Smooth muscle cell (in vitro differentiated cells): ENCODE measurements around the gene CFAP299. TPM values are rescaled to one million over a fixed set of nuclear protein-coding genes. Genes with fewer than 3 reads are reported as not detected.

ENCODE experiments used
- DNase-seq: peaks from one replicate; lab custom pipeline; 2025; ENCODE audit not compliant: unreplicated experiment; lab: John Stamatoyannopoulos, UW
- H2AFZ ChIP-seq: fragments of 200-600 bp; sonication (generic); 2 replicates; pipeline ENCODE4 v1.6.0; 2016; ENCODE audit warnings: antibody characterized with exemption, low read depth, mild to moderate bottlenecking
- H3F3A ChIP-seq: fragments of 200-600 bp; sonication (generic); 2 replicates; pipeline ENCODE4 v1.6.0; 2017; ENCODE audit warnings: antibody characterized with exemption, low read depth
- H3K27ac ChIP-seq: fragments of 200-600 bp; sonication (generic); 2 replicates; pipeline ENCODE4 v1.5.1; 2016; ENCODE audit warnings: low read depth, mild to moderate bottlenecking
- H3K27me3 ChIP-seq: fragments of 200-600 bp; sonication (generic); 2 replicates; pipeline ENCODE4 v1.6.1; 2016; ENCODE audit warnings: low read depth, mild to moderate bottlenecking
- H3K36me3 ChIP-seq: fragments of 200-600 bp; sonication (generic); 2 replicates; pipeline ENCODE4 v1.5.1; 2016; ENCODE audit warnings: low read depth
- H3K4me1 ChIP-seq: fragments of 200-600 bp; sonication (generic); 2 replicates; pipeline ENCODE4 v1.5.1; 2016; ENCODE audit warnings: low read depth
- H3K4me2 ChIP-seq: fragments of 200-600 bp; sonication (generic); 2 replicates; pipeline ENCODE4 v1.6.0; 2016; ENCODE audit warnings: mild to moderate bottlenecking
- H3K4me3 ChIP-seq: fragments of 200-600 bp; sonication (generic); 2 replicates; pipeline ENCODE4 v1.5.1; 2016; ENCODE audit warnings: mild to moderate bottlenecking
- H3K79me2 ChIP-seq: fragments of 200-600 bp; sonication (generic); 2 replicates; pipeline ENCODE4 v1.6.0; 2016; ENCODE audit warnings: low read depth, mild to moderate bottlenecking
- H3K9ac ChIP-seq: fragments of 200-600 bp; sonication (generic); 2 replicates; pipeline ENCODE4 v1.6.0; 2016; ENCODE audit warnings: low read depth
- H3K9me3 ChIP-seq: fragments of 200-600 bp; sonication (generic); replicated peaks from 2 replicates; pipeline ENCODE4 v1.5.1; 2016; ENCODE audit warnings: low read depth
- H4K20me1 ChIP-seq: fragments of 200-600 bp; sonication (generic); 2 replicates; pipeline ENCODE4 v1.6.0; 2016; ENCODE audit warnings: low read depth
- CTCF ChIP-seq: fragments of 200-600 bp; sonication (generic); IDR thresholded peaks from 2 replicates; pipeline ENCODE4 v1.5.1; 2017; ENCODE audit warnings: borderline replicate concordance, mild to moderate bottlenecking, antibody characterized with exemption; ENCODE audit not compliant: insufficient read depth, poor library complexity, severe bottlenecking
- WGBS: methylation state at CpG from one replicate; pipeline ENCODE4 v1.1.7; 2016; ENCODE audit warnings: low lambda C conversion rate; 5-methylcytosine and 5-hydroxymethylcytosine counted together
- polyA plus RNA-seq: library from polyadenylated mRNA; unstranded; fragments of >200 nt; fragmentation: Nextera tagmentation; extraction: Ambion mirVana; gene quantifications from 2 replicates; pipeline ENCODE4 v1.2.1, GENCODE V29; 2016
- total RNA-seq: library from RNA; depleted of rRNA; stranded (reverse); fragments of >200 nt; gene quantifications from 2 replicates; pipeline ENCODE4 v1.2.3, GENCODE V29; 2014

CFAP299 gene
- total and polyA plus RNA-seq, 2 experiments from 2014 or later, result not detected

- Histone ChIP-seq H3K4me2 (no peak overlapping the region), H3F3A (no peaks in the 10 kb centered on the region), H2AFZ (no peak overlapping the region), H3K9me3 (no peaks in the 10 kb centered on the region), H4K20me1 (no peaks in the 10 kb centered on the region), H3K27me3 (no peaks in the 10 kb centered on the region), H3K9ac (no peak overlapping the region), H3K4me1 (no peaks in the 10 kb centered on the region), H3K4me3 (no peak overlapping the region), H3K27ac (peak overlapping the region; percentile 53), H3K36me3 (no peaks in the 10 kb centered on the region), H3K79me2 (no peaks in the 10 kb centered on the region)
- WGBS, result 51% methylated on average over 2 of the region's 2 CpGs
- TF ChIP-seq CTCF, result no peak
- DNase-seq, result no peak
Observed at GRCh38 chr4:80963051-80963450, 627.5 kb downstream of the CFAP299 start.

- Histone ChIP-seq H3K4me3 (no peak overlapping the region), H3K27me3 (no peaks in the 10 kb centered on the region), H3F3A (no peaks in the 10 kb centered on the region), H4K20me1 (no peaks in the 10 kb centered on the region), H3K27ac (no peak overlapping the region), H2AFZ (no peak overlapping the region), H3K4me1 (no peaks in the 10 kb centered on the region), H3K79me2 (no peaks in the 10 kb centered on the region), H3K9ac (no peak overlapping the region), H3K4me2 (no peak overlapping the region), H3K36me3 (no peaks in the 10 kb centered on the region), H3K9me3 (no peaks in the 10 kb centered on the region)
- TF ChIP-seq CTCF, result no peak
- 88% methylated on average over 4 of the region's 4 CpGs for WGBS
- DNase-seq, result no peak
Observed at GRCh38 chr4:80967346-80967745, 631.8 kb downstream of the CFAP299 start.

GRCh38 chr4:80980239-80980638 is 644.7 kb downstream of the CFAP299 start:
- Histone ChIP-seq H3K4me2 (no peak overlapping the region), H2AFZ (no peak overlapping the region), H3F3A (no peaks in the 10 kb centered on the region), H3K9ac (no peak overlapping the region), H3K79me2 (no peaks in the 10 kb centered on the region), H3K9me3 (no peaks in the 10 kb centered on the region), H3K27me3 (no peaks in the 10 kb centered on the region), H3K36me3 (no peaks in the 10 kb centered on the region), H3K27ac (no peak overlapping the region), H4K20me1 (no peaks in the 10 kb centered on the region), H3K4me1 (no peaks in the 10 kb centered on the region), H3K4me3 (no peak overlapping the region)
- TF ChIP-seq CTCF, result no peak
- no peak for DNase-seq
- WGBS, result 84% methylated on average over 3 of the region's 3 CpGs

- Histone ChIP-seq H4K20me1 (no peaks in the 10 kb centered on the region), H3K9ac (no peak overlapping the region), H3F3A (no peaks in the 10 kb centered on the region), H3K27me3 (no peaks in the 10 kb centered on the region), H3K4me1 (no peaks in the 10 kb centered on the region), H3K36me3 (no peaks in the 10 kb centered on the region), H3K4me3 (no peak overlapping the region), H3K9me3 (no peaks in the 10 kb centered on the region), H2AFZ (no peak overlapping the region), H3K79me2 (no peaks in the 10 kb centered on the region), H3K4me2 (no peak overlapping the region), H3K27ac (no peak overlapping the region)
- no peak for DNase-seq
- no peak for TF ChIP-seq CTCF
Observed at GRCh38 chr4:80986011-80986410, 650.5 kb downstream of the CFAP299 start.
